ENCODE measurements around the gene ITIH4. TPM values are rescaled to one million over a fixed set of nuclear protein-coding genes. Genes with fewer than 3 reads are reported as not detected.

Gene ITIH4
- total RNA-seq, 1 experiment from 2014 or later: 2.4 TPM

DNA sequence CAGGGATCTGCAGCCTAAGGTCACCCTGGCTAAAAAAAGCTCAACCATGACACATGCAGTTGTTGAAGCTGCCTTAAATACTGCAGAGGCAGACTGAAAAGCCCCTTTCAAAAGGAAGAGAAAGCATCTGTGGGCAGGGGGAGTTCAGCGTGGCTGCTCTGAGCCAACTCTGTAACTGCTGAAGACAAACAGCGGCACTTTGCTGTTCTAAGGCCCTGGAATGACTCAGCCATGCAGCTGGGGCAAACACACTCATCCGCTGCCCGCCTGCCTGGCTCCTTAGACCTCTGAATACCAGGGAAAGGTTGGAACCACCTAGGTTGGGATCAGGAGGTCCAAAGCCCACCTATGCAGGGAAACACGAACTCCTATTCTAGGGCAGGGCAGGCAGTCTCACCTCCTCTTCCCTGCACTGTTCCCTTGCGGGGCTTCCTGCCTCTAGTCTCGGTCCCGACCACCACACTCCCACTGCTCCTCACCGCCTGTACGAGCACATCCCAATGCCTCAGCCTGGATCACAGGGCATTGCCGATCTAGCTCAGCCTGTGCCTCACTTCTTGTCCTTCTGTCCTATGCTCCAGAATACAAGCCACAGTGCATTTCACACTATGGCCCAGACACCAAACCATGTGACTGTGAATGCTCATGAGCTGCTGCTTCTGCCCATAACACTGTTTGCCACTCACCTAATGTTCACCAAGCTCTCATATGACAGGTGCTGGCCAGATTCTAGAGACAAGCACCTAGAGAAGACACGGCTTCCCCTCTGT is 10.9 kb upstream of the ITIH4 start (continued):
- TF ChIP-seq CTCF (IDR thresholded peaks at IDR 0.05) (no peak), FOXP1 (CRISPR knock-in tag; IDR thresholded peaks at IDR 0.05; ENCODE audit: borderline replicate concordance) (no peak), ZNF138 (CRISPR knock-in tag; conservative IDR thresholded peaks at IDR 0.05) (no peak), HMGXB4 (CRISPR knock-in tag; IDR thresholded peaks at IDR 0.05) (no peak), SOX15 (CRISPR knock-in tag; IDR thresholded peaks at IDR 0.05) (no peak), SMAD3 (CRISPR knock-in tag; IDR thresholded peaks at IDR 0.05; ENCODE audit: borderline replicate concordance) (no peak), JUN (CRISPR knock-in tag; IDR thresholded peaks at IDR 0.05) (no peak), FOXK1 (CRISPR knock-in tag; IDR thresholded peaks at IDR 0.05) (no peak), NFE2L1 (CRISPR knock-in tag; IDR thresholded peaks at IDR 0.05) (no peak), CDX4 (CRISPR knock-in tag; IDR thresholded peaks at IDR 0.05; ENCODE audit: borderline replicate concordance) (no peak), ETV6 (CRISPR knock-in tag; IDR thresholded peaks at IDR 0.05) (no peak)
- TF ChIP-seq, protein P1, sequence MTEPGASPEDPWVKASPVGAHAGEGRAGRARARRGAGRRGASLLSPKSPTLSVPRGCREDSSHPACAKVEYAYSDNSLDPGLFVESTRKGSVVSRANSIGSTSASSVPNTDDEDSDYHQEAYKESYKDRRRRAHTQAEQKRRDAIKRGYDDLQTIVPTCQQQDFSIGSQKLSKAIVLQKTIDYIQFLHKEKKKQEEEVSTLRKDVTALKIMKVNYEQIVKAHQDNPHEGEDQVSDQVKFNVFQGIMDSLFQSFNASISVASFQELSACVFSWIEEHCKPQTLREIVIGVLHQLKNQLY (CRISPR knock-in tag; IDR thresholded peaks at IDR 0.05): no peak

GRCh38 chr3:52839892-52840545 is 9.5 kb upstream of the ITIH4 start:
- Mint-ChIP-seq H3K4me1 (peaks cover 4% of the 10 kb centered on the region; the same call in 1 of the 2 replicates), H3K9me3 (no peaks in the 10 kb centered on the region), H3K27ac (no peak overlapping the region; the same call in 1 of the 2 replicates), H3K27me3 (ENCODE audit: low read depth) (no peaks in the 10 kb centered on the region), H3K4me3 (no peak overlapping the region), H3K36me3 (peaks cover 10% of the 10 kb centered on the region)
- no peak for ATAC-seq
- POLR2A ChIA-PET: no interaction called here
- CTCF ChIA-PET: interaction anchor here (1.4 to 2.1 kb wide), 2 partner anchors 19 to 48 kb away, joined by 4 to 6 read pairs; no protein-coding TSS in a partner anchor
- TF ChIP-seq, protein P2, sequence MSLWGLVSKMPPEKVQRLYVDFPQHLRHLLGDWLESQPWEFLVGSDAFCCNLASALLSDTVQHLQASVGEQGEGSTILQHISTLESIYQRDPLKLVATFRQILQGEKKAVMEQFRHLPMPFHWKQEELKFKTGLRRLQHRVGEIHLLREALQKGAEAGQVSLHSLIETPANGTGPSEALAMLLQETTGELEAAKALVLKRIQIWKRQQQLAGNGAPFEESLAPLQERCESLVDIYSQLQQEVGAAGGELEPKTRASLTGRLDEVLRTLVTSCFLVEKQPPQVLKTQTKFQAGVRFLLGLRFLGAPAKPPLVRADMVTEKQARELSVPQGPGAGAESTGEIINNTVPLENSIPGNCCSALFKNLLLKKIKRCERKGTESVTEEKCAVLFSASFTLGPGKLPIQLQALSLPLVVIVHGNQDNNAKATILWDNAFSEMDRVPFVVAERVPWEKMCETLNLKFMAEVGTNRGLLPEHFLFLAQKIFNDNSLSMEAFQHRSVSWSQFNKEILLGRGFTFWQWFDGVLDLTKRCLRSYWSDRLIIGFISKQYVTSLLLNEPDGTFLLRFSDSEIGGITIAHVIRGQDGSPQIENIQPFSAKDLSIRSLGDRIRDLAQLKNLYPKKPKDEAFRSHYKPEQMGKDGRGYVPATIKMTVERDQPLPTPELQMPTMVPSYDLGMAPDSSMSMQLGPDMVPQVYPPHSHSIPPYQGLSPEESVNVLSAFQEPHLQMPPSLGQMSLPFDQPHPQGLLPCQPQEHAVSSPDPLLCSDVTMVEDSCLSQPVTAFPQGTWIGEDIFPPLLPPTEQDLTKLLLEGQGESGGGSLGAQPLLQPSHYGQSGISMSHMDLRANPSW (CRISPR knock-in tag; conservative IDR thresholded peaks at IDR 0.05; ENCODE audit: low read depth): no peak
- TF ChIP-seq HMGA2 (CRISPR knock-in tag; IDR thresholded peaks at IDR 0.05) (no peak), CREB1 (CRISPR knock-in tag; IDR thresholded peaks at IDR 0.05) (no peak), ZBTB21 (CRISPR knock-in tag; IDR thresholded peaks at IDR 0.05; ENCODE audit: borderline replicate concordance) (no peak), CREM (CRISPR knock-in tag; IDR thresholded peaks at IDR 0.05) (no peak), ZNF317 (CRISPR knock-in tag; IDR thresholded peaks at IDR 0.05; ENCODE audit: borderline replicate concordance, low read depth) (no peak), CDX4 (CRISPR knock-in tag; IDR thresholded peaks at IDR 0.05; ENCODE audit: borderline replicate concordance) (no peak), NFATC4 (CRISPR knock-in tag; IDR thresholded peaks at IDR 0.05) (no peak), ATF2 (CRISPR knock-in tag; IDR thresholded peaks at IDR 0.05; ENCODE audit: borderline replicate concordance, low read depth) (no peak), FOXP1 (CRISPR knock-in tag; IDR thresholded peaks at IDR 0.05; ENCODE audit: borderline replicate concordance) (no peak)
- TF ChIP-seq, protein P3, sequence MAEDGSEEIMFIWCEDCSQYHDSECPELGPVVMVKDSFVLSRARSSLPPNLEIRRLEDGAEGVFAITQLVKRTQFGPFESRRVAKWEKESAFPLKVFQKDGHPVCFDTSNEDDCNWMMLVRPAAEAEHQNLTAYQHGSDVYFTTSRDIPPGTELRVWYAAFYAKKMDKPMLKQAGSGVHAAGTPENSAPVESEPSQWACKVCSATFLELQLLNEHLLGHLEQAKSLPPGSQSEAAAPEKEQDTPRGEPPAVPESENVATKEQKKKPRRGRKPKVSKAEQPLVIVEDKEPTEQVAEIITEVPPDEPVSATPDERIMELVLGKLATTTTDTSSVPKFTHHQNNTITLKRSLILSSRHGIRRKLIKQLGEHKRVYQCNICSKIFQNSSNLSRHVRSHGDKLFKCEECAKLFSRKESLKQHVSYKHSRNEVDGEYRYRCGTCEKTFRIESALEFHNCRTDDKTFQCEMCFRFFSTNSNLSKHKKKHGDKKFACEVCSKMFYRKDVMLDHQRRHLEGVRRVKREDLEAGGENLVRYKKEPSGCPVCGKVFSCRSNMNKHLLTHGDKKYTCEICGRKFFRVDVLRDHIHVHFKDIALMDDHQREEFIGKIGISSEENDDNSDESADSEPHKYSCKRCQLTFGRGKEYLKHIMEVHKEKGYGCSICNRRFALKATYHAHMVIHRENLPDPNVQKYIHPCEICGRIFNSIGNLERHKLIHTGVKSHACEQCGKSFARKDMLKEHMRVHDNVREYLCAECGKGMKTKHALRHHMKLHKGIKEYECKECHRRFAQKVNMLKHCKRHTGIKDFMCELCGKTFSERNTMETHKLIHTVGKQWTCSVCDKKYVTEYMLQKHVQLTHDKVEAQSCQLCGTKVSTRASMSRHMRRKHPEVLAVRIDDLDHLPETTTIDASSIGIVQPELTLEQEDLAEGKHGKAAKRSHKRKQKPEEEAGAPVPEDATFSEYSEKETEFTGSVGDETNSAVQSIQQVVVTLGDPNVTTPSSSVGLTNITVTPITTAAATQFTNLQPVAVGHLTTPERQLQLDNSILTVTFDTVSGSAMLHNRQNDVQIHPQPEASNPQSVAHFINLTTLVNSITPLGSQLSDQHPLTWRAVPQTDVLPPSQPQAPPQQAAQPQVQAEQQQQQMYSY (CRISPR knock-in tag; IDR thresholded peaks at IDR 0.05): no peak
- no peak for DNase-seq (ENCODE audit: low spot score)
